ENCODE measurements around the gene RNASET2.

Gene RNASET2

DNA sequence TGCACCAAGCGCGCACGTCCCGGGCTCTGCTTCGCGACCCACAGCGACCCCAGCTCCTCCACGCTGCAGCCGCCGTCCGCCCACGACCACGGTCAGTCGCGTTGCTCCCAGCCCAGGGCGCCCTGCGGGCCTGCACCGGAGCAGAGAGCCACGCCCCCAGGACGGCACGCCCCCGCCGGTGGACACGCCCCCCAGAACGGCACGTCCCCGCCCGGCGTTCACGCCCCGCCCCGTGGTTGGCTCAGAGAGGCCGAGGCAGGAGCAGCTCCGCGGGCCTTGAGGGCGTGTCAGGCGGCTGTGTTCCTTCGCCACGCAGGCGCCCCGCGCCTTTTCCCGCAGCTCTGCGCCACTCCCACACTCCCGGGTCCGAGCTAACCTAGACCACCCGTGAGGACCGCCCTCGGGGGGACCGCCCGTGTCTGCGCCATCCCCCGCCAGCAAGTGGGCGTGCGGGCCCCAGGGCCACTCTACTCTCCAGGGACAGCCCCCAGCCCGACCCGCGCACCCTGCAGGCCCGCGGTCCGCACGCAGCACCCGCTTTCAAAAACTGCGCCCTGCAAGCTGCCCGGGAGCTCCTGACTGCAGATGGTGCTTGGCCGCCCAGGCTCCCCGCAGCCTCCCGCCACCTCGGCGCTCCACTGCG is at the start of gene RNASET2:
RNASET2 (minus strand) TSS at position 107 of the 643 bp plus-strand sequence. CDS start 368 bp downstream, outside the sequence.
- in situ Hi-C loops (cut with HindIII; ENCODE audit: low sequenced_read_pairs), result no loop called here

DNA sequence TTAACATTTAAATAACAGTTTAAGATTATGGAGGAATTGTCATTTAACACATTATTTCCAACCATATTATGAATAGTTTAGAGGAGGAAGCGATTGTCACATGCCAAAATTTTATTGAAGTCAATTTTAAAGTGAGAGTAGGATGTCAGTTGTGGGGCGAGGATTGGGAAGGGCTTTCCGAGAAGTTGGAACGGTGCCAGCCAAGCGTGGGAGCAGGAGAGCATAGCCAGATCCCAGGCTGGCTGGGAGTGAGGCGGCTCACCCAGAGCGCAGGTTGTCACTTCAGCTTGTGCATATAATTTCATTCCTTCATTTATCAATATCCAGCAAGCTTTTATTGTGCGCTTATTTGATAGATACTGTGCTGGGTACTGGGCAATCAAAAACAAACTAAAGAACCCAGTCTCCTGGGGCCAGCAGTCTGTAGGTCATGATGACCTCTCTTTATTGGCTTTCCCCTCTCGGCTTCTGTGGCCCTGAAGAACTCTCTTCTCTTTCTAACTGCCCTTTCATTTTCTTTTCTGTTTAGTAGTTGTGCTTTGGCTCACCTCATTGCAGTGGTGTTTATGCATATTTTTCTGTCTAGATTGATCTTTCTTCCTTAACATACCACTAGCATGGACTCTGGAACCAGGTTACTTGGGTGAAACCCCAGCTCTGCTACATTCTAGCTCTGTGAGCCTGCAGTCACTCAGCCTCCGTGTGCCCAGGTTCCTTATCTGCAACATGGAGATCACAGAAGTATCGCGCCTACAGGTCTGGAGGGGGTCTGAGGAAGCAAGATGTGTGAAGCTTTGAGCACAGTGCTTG is 49.2 kb upstream of the RNASET2 start:
- in situ Hi-C loops (cut with HindIII; ENCODE audit: low sequenced_read_pairs), result no loop called here

DNA sequence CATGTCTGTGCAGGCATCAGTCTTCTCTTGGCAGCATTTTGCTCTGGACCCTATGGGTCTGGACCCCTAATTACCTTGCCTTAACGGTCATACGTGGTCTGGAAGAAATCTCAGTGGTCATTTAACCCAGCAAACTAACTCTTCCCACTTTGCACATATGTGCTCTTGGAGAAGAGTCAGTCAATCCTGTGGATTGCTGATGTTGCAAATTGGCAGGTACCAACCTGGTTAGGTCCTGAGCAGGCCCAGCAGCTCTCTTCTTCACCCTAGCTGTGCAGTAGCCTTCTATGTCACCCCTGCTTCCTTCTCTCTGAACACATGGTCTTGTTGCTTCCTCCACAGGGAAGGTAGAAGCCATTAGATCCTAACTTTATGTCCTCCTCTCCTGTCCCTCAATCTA is 44.4 kb upstream of the RNASET2 start:
- in situ Hi-C loops (cut with HindIII; ENCODE audit: low sequenced_read_pairs), result no loop called here

GRCh38 chr6:166999884-167000253 is 43.5 kb upstream of the RNASET2 start:
- in situ Hi-C loops (cut with HindIII; ENCODE audit: low sequenced_read_pairs), result no loop called here

- in situ Hi-C loops (cut with HindIII; ENCODE audit: low sequenced_read_pairs), result no loop called here
These were observed 43.0 kb upstream of the RNASET2 start, which contains the start of gene CEP43 for GRCh38 chr6:166999145-166999883. TSS of gene CEP43 (plus strand) at chr6:166999397. CDS start at chr6:166999413, 16 bp downstream.

DNA sequence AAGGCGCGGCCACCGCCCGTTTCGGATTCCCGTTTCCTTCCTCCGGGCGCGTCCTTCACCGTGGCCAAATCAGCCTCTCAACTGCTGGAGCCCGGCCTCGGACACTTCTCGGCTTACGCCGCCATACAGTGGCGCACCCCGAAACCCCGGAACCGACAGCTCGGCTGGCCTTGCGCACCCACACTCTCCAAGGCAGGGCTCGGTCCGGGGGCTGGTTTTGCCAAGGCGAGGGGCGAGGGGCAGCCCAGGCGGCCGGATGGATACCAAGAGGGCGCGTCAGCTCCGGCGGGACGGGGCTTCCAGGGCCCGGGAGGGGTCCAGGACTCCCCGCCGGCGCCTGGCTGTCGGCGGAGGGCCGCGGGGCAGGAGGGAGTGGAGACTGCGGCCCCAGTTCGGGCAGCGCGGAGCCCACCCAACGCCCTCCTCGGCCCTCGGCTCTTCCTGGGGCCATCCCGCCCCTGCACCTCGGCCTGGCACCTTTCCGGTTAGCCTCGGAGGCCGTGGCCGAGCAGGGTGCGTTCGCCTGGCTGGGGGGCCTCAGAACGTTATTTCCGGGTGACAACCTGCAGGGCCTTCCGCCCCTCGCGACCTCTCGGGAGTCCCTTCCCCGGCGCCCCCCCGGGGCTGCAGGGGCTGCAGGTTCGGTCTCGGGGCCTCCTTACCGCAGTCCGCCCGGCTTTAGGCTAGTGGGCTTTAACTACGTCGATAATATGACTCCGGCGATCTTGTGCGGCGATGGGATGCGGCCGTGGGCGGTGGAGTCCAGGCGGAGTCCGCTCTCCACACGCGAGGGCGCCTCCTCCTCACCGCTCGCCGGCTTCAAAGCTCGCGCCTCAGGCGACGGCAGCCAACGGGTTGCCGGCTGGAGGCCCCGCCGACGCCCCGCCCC is 42.1 kb upstream of the RNASET2 start:
- in situ Hi-C loops (cut with HindIII; ENCODE audit: low sequenced_read_pairs), result no loop called here

DNA sequence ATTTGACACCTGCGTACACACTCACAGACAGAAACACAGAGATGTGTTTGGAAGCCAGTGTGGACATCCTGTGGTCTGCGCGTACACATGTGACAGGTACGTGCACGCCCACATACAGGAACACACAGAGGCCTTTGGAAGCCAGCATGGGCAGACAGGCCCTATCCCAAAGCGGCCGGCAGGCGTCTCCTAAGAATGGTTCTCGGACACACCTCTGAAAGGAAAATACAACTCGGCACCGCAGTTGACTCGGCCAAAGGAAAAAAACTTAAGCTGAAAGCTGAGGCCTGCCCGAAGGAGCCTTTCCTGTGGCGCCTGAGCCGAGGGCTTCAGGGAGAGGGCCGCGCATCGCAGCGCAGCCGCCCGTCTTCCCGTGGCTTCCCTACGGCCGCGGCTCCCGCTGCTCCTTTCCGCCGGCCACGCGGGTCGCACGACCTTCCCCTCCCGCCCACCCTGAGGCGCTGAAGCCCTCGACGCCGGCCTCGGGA is 41.5 kb upstream of the RNASET2 start:
- in situ Hi-C loops (cut with HindIII; ENCODE audit: low sequenced_read_pairs), result no loop called here

DNA sequence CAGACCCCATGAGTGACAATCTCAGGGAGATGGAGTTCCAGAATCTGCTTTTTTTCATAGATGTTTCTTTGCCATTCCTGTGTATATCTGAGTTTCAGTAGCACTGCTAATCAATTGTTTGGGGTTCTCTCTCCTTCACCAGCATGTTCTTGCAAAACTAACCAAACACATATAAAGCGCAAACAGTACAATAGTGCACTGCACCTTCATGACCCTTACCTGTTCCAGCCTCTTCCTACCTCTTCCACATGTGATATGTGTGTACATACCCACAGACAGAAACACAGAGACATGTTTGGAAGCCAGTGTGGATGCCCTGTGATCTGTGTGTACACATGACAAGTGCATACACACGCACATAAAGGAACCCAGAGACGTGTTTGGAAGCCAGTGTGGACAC is 41.0 kb upstream of the RNASET2 start:
- in situ Hi-C loops (cut with HindIII; ENCODE audit: low sequenced_read_pairs), result no loop called here

DNA sequence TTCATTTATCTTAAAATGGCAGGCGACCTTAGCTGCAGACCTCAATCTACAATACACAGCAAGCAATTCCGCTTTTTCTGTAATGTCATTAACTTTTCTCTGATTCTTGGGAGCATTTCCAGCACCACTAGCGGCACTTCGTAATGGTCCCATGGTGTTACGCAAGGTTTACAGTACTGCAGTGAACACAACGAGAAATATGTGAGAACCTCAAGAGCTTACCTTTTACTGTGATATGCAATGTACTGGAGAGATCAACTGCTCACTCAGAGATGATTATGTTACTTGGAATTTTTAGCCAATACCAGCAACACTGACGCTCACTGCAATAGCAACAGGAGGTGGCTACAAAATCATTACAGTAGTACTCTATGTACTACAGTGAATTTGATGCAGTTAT is 40.1 kb upstream of the RNASET2 start:
- in situ Hi-C loops (cut with HindIII; ENCODE audit: low sequenced_read_pairs), result no loop called here

DNA sequence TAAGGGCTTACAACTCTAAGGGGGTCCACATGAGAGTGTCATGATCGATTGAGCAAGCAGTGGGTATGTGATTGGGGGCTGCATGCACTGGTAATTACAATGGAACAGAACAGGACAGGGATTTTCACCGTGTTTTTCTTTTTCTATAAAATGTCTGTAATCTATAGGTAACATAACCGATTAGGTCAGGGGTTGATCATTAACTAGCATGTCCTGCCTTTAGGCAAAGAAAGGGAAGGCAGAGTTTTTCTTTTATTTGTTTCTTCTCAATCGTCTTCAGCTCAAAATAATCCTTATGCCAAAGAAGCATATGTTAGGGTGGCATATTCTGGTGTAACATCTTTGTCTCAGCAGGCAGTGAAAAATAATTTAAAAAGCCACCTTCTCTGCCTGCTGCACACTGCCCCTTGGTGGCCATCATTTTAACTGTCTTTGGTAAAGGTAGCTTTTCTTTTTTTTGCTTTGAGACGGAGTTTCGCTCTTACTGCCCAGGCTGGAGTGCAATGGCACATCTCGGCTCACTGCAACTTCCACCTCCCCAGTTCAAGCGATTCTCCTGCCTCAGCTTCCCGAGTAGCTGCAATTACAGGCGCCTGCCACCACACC is 33.2 kb upstream of the RNASET2 start:
- in situ Hi-C loops (cut with HindIII; ENCODE audit: low sequenced_read_pairs), result no loop called here

DNA sequence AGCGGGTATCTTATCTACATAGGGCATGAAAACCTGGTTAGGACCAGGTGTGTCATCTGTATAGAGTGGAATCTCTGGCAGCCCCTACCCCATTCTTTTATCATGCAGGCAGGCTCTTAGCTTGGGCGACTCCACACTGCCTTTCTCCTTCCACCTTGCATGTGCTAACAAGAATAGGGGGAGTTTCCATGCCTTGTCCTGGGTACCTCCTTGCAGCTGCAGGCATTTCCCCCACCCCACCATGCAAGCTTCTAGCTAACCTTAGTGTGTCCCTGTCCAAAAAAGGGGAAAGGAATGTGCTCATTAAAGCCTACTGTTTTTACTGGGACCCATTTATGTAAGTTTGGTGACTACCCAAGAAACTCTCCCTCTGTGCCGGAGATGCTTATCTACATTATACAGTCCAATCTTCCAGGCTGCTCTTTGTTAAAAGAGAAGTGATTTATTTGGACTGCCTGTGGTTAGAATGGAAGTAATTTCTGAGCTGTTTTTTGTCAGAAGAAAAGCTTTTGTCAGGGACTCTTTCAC is 32.4 kb upstream of the RNASET2 start:
- in situ Hi-C loops (cut with HindIII; ENCODE audit: low sequenced_read_pairs), result no loop called here

DNA sequence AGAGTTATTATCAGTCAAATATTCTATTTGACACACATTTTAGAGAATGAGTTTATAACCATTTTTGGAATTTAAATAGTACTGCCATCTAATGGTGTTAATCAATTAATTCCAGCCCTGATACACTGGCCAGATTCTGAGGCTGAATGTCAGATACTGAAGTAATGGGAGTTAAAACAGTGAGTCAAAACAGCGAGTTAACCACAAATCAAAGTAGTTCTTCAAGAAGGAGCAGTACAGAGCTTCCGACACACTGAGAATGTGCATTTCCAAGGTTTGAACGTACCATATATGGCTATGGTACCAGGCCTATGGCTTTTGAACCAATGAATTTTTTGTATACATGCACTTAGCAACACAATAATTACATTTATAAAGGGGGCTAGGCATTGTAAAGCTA is 31.6 kb upstream of the RNASET2 start:
- in situ Hi-C loops (cut with HindIII; ENCODE audit: low sequenced_read_pairs), result no loop called here

DNA sequence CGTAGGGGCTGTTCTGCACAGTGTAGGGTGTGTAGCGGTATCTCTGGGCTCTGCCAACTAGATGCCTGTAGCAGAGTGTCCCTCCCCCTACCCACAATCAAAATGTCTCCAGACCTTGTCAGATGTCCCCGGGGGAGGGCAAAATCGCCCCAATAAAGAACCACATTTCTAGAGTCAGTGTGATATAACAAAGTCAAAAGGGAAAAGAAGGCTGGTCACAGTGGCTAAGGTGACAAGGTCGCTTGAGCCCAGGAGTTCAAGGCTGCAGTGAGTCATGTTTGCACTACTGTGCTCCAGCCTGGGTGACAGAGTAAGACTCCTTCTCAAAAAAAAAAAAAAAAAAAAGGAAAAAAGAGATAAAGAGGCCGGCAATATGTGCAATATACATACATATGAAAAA is 31.1 kb upstream of the RNASET2 start:
- in situ Hi-C loops (cut with HindIII; ENCODE audit: low sequenced_read_pairs), result no loop called here

- in situ Hi-C loops (cut with HindIII; ENCODE audit: low sequenced_read_pairs), result no loop called here
These were observed 24.4 kb upstream of the RNASET2 start for GRCh38 chr6:166980738-166981137.

DNA sequence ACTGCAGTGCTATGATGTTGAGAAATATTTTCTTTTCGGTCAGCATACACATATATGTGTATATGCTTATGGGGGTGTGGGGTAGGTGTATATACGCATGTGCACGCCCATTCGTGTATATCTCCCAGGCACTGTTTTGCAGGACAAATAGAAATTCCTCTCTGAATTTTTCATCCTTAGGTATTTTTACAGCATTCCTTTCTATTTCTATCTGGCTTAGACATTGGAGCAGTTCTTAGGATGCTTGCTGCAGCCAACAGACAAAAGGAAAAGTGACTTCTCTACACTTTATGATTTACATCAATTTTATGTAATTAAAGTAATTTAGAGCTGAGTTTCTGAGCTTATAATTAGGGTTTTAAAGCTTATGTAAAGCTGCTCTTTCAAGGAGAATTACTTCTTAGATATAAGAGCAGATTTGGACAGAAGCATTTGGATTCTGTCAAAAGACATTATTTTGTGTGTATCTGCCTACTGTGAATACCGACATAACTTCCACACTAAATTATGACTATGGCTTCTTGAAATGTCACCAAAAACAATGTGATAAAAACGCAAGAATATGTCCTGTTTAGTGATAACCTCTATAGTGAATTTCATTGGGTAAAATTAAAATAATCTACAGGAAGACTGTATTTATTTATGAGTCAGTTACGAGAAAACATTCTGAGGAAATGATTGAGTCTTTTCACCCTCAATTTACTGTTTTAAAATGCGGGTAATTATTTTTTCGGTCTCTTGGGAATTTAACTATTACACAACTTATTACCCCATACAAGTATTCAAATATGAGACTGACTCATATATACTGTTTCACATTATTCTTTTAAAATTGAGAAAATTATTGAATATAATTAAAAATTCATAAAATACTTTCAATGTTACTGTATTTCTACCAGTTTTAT is 21.5 kb upstream of the RNASET2 start:
- in situ Hi-C loops (cut with HindIII; ENCODE audit: low sequenced_read_pairs), result no loop called here

- in situ Hi-C loops (cut with HindIII; ENCODE audit: low sequenced_read_pairs), result no loop called here
These were observed 20.3 kb upstream of the RNASET2 start for GRCh38 chr6:166976636-166977035.

- in situ Hi-C loops (cut with HindIII; ENCODE audit: low sequenced_read_pairs), result no loop called here
These were observed 15.8 kb upstream of the RNASET2 start for GRCh38 chr6:166972101-166972500.

DNA sequence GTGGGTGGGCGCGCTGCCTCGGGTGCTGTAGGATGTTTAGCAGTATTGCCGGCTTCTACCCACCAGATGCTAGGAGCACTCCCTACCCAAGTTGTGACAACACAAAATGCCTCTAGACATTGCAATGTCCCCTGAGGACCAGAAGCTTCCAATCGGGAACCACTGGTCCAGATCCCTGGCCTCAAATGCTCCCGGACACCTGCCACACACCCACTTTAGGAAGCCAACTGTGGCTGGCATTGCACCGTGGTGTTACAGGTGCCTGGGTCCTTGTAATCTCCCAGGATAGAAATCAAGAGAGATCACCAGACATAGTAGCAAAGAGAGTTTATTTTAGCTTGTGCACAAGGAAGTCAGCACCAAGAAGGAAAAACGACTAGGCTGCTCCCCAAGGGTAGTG is 14.9 kb upstream of the RNASET2 start:
- in situ Hi-C loops (cut with HindIII; ENCODE audit: low sequenced_read_pairs), result no loop called here

GRCh38 chr6:166970776-166971175 is 14.4 kb upstream of the RNASET2 start:
- in situ Hi-C loops (cut with HindIII; ENCODE audit: low sequenced_read_pairs), result no loop called here

Data from DLD1 (cell line).